Ascending aorta (tissue), 2 donors: Measurements from ENCODE around the gene OR2L2. TPM values are rescaled to one million over a fixed set of nuclear protein-coding genes. Genes with fewer than 3 reads are reported as not detected.
"Not testable (repeated sequence)": the region's sequence is repeated elsewhere in the genome, so short reads cannot be mapped to it uniquely, and the experiment has no call there.

Source experiments
- DNase-seq, 2 donors: peaks; one replicate each; pipeline ENCODE4 v3.0.0-alpha.2; 2019; ENCODE audit warnings: low spot score in 2 of 2
- H3K27ac ChIP-seq, 2 donors: fragments of 200-600 bp; sonication (generic); one replicate each; pipeline ENCODE4 v1.5.1; 2016 to 2017; ENCODE audit warnings: mild to moderate bottlenecking in 1 of 2
- H3K27me3 ChIP-seq: fragments of 200-600 bp; sonication (generic); one replicate; pipeline ENCODE4 v1.5.1; 2017
- H3K36me3 ChIP-seq, 2 donors: fragments of 200-600 bp; sonication (generic); one replicate each; pipeline ENCODE4 v1.5.1; 2016
- H3K4me1 ChIP-seq, 2 donors: fragments of 200-600 bp; sonication (generic); one replicate each; pipeline ENCODE4 v1.5.1; 2016 to 2017; ENCODE audit warnings: mild to moderate bottlenecking in 1 of 2
- H3K4me3 ChIP-seq, 2 donors: fragments of 200-600 bp; sonication (generic); one replicate each; pipeline ENCODE4 v1.5.1; 2016 to 2017; ENCODE audit warnings: mild to moderate bottlenecking in 1 of 2
- H3K9me3 ChIP-seq, 2 donors: fragments of 200-600 bp; sonication (generic); one replicate each; pipeline ENCODE4 v1.5.1; 2016
- intact Hi-C: fragments of 100-400 bp; cut with DNase I; formaldehyde crosslinking; loops from one replicate; pipeline ENCODE4 v1.15.1; 2023
- total RNA-seq: library from RNA; depleted of rRNA; stranded (reverse); fragments of >200 nt; gene quantifications from one replicate; pipeline ENCODE4 v1.1.0, GENCODE V29; 2016
- TF ChIP-seq, protein P1 (sequence below), 3 experiments: fragments of 200-600 bp in 2 of 3; fragments of 450-650 bp in 1 of 3; sonication (generic) in 2 of 3; IDR thresholded peaks; one replicate each; pipeline ENCODE4 v1.5.1; 2016 to 2019; ENCODE audit warnings: antibody characterized with exemption in 3 of 3, mild to moderate bottlenecking in 1 of 3, moderate library complexity in 1 of 3

Gene OR2L2
- total RNA-seq, 1 donor from 2014 or later: not detected

DNA sequence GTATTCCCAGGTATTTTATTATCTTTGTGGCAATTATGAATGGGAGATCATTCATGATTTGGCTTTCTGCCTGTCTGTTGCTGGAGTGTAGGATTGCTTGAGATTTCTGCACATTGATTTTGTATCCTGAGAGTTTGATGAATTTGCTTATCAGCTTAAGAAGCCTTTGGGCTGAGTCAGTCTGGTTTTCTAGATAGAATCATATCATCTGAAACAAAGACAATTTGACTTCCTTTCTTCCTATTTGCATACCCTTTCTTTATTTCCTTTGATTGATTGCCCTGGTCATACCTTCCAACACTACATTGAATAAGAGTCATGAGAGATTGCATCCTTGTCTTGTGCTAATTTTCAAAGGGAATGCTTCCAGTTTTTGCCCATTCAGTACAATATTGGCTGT lies 24.8 kb downstream of the OR2L2 start:
- Histone ChIP-seq H3K4me1 (no peaks in the 10 kb centered on the region), H3K36me3 (no peaks in the 10 kb centered on the region), H3K27me3 (no peaks in the 10 kb centered on the region), H3K4me3 (no peak overlapping the region), H3K27ac (no peak overlapping the region), H3K9me3 (no peaks in the 10 kb centered on the region)
- no peak for DNase-seq
- TF ChIP-seq, protein P1, sequence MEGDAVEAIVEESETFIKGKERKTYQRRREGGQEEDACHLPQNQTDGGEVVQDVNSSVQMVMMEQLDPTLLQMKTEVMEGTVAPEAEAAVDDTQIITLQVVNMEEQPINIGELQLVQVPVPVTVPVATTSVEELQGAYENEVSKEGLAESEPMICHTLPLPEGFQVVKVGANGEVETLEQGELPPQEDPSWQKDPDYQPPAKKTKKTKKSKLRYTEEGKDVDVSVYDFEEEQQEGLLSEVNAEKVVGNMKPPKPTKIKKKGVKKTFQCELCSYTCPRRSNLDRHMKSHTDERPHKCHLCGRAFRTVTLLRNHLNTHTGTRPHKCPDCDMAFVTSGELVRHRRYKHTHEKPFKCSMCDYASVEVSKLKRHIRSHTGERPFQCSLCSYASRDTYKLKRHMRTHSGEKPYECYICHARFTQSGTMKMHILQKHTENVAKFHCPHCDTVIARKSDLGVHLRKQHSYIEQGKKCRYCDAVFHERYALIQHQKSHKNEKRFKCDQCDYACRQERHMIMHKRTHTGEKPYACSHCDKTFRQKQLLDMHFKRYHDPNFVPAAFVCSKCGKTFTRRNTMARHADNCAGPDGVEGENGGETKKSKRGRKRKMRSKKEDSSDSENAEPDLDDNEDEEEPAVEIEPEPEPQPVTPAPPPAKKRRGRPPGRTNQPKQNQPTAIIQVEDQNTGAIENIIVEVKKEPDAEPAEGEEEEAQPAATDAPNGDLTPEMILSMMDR (IDR thresholded peaks at IDR 0.05): no peak
- intact Hi-C loops: no loop called here

DNA sequence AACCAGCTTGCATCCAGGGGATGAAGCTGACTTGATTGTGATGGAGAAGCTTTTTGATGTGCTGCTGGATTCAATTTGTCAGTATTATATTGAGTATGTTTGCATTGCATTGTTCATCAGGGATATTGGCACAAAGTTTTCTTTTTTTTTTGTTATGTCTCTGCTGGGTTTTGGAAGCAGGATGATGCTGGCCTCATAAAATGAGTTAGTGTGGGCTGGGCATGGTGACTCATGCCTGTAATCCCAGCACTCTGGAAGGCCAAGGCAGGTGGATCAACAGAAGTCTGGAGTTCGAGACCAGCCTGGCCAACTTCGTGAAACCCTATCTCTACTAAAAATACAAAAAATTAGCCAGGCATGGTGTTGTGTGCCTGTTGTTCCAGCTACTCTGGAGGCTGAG lies 25.4 kb downstream of the OR2L2 start:
- TF ChIP-seq, protein P1 (IDR thresholded peaks at IDR 0.05): no peak
- H3K4me3 ChIP-seq: no peak overlapping the region
- H3K4me1 ChIP-seq: no peaks in the 10 kb centered on the region
- H3K36me3 ChIP-seq: no peaks in the 10 kb centered on the region
- no peak for DNase-seq
- intact Hi-C loops: no loop called here
- H3K27me3 ChIP-seq: no peaks in the 10 kb centered on the region
- no peaks in the 10 kb centered on the region for H3K9me3 ChIP-seq
- no peak overlapping the region for H3K27ac ChIP-seq

DNA sequence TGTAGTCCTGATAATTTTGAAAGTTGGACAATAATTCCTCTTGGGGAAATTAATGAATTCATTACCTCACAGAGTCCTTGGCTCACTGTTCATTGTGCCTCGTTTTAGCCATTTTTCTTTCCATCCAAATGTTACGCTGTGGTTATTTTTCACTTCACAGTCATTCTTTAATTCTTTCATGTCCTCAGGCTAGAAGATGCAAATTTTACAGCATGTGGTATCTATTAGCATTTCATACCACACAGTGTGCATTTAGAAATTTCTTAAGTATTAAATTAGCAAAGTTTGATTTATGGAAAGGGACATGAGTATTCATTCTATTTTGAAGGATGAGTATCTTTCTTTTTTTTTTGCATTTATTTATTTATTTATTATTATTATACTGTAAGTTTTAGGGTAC lies 35.2 kb downstream of the OR2L2 start:
- H3K36me3 ChIP-seq: no peaks in the 10 kb centered on the region
- DNase-seq: no peak
- no peaks in the 10 kb centered on the region for H3K27me3 ChIP-seq
- no peak overlapping the region for H3K27ac ChIP-seq
- TF ChIP-seq, protein P1 (IDR thresholded peaks at IDR 0.05): no peak
- H3K9me3 ChIP-seq: no peaks in the 10 kb centered on the region
- intact Hi-C loops: no loop called here
- no peak overlapping the region for H3K4me3 ChIP-seq
- H3K4me1 ChIP-seq: no peaks in the 10 kb centered on the region

- TF ChIP-seq, protein P1 (IDR thresholded peaks at IDR 0.05): no peak
- no peaks in the 10 kb centered on the region for H3K9me3 ChIP-seq
- H3K4me3 ChIP-seq: no peak overlapping the region
- H3K4me1 ChIP-seq: no peaks in the 10 kb centered on the region
- no peak overlapping the region for H3K27ac ChIP-seq
- intact Hi-C loops: no loop called here
- no peak for DNase-seq
- no peaks in the 10 kb centered on the region for H3K27me3 ChIP-seq
- H3K36me3 ChIP-seq: no peaks in the 10 kb centered on the region
These were observed 35.7 kb downstream of the OR2L2 start for GRCh38 chr1:248065604-248066003.

DNA sequence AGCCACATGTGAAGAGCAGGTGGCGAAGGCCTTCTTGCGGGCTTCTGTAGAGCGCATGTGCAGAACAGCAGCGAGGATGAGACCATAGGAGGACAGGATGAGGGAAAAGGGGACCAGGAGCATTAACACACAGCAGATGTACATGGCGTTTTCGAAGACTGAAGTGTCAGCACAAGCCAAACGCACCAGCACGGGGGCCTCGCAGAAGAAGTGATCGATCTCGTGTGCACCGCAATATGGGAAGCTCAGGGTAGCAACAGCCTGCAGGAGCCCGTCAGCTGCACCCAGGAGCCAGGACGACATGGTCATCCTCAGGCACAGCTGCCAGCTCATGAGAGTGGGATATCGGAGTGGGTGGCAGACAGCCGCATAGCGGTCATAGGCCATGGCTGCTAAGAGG lies 54.0 kb downstream of the OR2L2 start:
- H3K9me3 ChIP-seq, DNase-seq, H3K4me3 ChIP-seq, intact Hi-C loops, H3K27ac ChIP-seq, H3K4me1 ChIP-seq, H3K27me3 ChIP-seq, H3K36me3 ChIP-seq: not testable (repeated sequence)

Other genes with a start within 250 kb of the OR2L2 start
- gene OR14A16, start 206.0 kb upstream of the OR2L2 start, total RNA-seq: not detected
- not detected for gene OR11L1, start 188.2 kb upstream of the OR2L2 start, total RNA-seq
- 0.53 TPM for gene TRIM58, start 172.9 kb upstream of the OR2L2 start, total RNA-seq
- not detected for gene OR2W3, start 134.5 kb upstream of the OR2L2 start, total RNA-seq
- gene OR2T8, start 109.8 kb upstream of the OR2L2 start, total RNA-seq: not detected
- not detected for gene OR2AJ1, start 105.2 kb upstream of the OR2L2 start, total RNA-seq
- gene OR2L8, start 81.2 kb upstream of the OR2L2 start, total RNA-seq: not detected
- gene OR2AK2, start 64.8 kb upstream of the OR2L2 start, total RNA-seq: not detected
- gene OR2L5, start 16.4 kb upstream of the OR2L2 start, total RNA-seq: not detected
- gene OR2L3, start 16.8 kb downstream of the OR2L2 start, total RNA-seq: not detected
- gene OR2L13, start 65.1 kb downstream of the OR2L2 start, total RNA-seq: not detected
- not detected for gene OR2M5, start 115.1 kb downstream of the OR2L2 start, total RNA-seq
- gene OR2M2, start 144.8 kb downstream of the OR2L2 start, total RNA-seq: not detected
- gene OR2M3, start 167.2 kb downstream of the OR2L2 start, total RNA-seq: not detected
- not detected for gene OR2M4, start 201.3 kb downstream of the OR2L2 start, total RNA-seq
- not detected for gene OR2T33, start 247.9 kb downstream of the OR2L2 start, total RNA-seq